Stimulated activated CD8-positive, alpha-beta memory T cell treated with anti-CD3 and anti-CD28 coated beads, Interleukin-4, amount 100 ng/mL, for 1 hour (primary cell): ENCODE data around the gene TAS2R46.
"Not testable (repeated sequence)": the region's sequence is repeated elsewhere in the genome, so short reads cannot be mapped to it uniquely, and the experiment has no call there.

Experiments
- DNase-seq, 2 donors: peaks; one replicate each; pipeline ENCODE4 v3.0.0-alpha.2; 2020; ENCODE audit warnings: low read depth in 2 of 2, low spot score in 1 of 2

TAS2R46 gene

GRCh38 chr12:11062194-11062593, at the start of gene TAS2R46:
TAS2R46 (minus strand) TSS chr12:11062294; CDS start chr12:11062294, 0 bp downstream.
- not testable (repeated sequence) for DNase-seq

GRCh38 chr12:11111213-11111612, 49.1 kb upstream of the TAS2R46 start:
- DNase-seq, result not testable (repeated sequence)

DNA sequence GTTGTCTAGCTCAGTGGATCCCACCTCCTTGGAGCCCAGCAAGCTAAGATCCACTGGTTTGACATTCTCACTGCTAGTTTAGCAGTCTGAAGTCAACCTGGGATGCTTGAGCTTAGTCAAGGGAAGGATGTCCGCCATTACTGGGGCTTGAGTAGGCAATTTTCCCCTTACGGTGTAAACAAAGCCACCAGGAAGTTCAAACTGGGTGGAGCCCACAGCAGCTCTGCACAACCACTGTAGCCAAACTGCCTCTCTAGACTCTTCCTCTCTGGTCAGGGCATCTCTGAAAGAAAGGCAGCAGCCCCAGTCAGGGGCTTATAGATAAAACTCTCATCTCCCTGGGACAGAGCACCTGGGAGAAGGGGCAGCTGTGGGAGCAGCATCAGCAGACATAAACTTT, 46.8 kb upstream of the TAS2R46 start:
- no peak for DNase-seq

- DNase-seq, result no peak
These were observed 45.6 kb upstream of the TAS2R46 start for GRCh38 chr12:11107719-11108118.

DNA sequence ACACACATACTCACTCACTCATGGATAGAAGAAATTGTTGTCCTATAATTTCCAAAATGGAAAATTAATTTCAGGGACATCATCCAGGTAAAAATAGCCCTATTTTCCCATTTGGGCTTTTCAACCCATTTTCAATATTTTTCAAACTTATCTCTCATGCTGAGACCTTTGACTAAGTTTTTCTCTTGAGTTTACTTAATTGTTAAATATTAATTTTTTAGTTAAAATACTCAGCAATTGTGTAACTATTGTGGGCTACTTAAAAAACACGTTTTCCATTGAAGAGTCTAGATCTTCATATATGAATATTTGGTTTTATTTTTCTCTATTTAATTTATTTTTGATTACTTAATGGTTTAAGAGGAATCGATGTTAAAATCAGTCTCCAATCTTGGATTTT, 44.2 kb upstream of the TAS2R46 start:
- DNase-seq, result no peak

- DNase-seq, result no peak
These were observed 43.5 kb upstream of the TAS2R46 start for GRCh38 chr12:11105546-11105945.

DNA sequence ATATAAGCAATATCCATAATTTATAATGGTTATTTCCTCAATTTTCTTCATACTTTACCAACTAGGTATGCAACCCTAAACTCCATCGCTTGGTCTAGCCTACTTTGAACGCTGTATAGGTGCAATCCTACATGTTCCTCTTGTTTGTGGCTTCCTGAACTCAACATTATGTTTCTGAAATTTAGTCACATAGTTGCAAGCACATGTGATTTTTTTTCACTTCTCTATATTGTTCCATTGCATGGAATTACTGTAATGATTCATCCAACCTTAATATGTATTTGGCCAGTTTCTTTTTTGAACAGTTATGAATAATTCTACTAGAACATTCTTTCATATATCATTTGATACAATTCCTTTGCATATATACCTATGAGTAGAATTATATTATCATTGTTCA, 32.8 kb upstream of the TAS2R46 start:
- DNase-seq, result not testable (repeated sequence)

DNA sequence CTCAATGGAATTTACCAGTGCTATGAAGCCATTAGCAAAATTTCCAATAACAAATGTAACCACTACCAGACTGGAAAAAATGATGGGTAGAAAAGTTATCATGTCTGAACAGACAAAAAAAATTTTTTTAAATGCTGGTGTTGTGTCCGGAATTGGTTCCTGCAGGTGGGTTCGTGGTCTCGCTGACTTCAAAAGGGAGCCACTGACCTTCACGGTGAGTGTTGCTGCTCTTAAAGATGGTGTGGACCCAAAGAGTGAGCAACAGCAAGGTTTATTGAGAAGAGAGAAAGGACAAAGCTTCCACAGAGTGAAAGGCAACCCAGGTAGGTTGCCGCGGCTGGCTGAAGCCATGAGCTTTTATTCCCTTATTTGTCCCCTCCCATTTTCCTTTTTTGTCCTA, 30.0 kb upstream of the TAS2R46 start, which contains the start of gene TAS2R43:
Gene TAS2R43, minus strand, starts transcription at position 186 of the 400 bp plus-strand sequence. Its CDS starts 84 bp downstream, at position 102.
- DNase-seq, result no peak

GRCh38 chr12:11089246-11089645, 27.2 kb upstream of the TAS2R46 start:
- DNase-seq, result no peak

- DNase-seq, result no peak
These were observed 23.3 kb upstream of the TAS2R46 start for GRCh38 chr12:11085419-11085818.

DNA sequence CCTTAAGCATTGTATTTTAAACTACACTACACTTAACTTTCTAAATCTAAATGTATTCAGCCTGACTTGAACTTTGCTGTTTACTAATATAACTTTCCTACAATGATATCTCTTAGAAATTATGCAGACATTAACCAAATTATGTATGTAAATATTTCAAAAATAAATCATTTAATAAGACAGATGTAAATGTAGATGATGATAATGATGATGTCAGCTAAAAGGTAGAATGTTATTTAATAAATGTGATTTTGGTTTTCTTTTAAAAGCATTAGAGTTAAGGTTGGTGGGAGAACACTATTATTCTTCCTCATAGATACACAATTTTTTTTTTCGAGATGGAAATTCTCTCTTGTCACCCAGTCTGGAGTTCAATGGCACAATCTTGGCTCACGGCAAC, 19.9 kb upstream of the TAS2R46 start:
- DNase-seq, result no peak

DNA sequence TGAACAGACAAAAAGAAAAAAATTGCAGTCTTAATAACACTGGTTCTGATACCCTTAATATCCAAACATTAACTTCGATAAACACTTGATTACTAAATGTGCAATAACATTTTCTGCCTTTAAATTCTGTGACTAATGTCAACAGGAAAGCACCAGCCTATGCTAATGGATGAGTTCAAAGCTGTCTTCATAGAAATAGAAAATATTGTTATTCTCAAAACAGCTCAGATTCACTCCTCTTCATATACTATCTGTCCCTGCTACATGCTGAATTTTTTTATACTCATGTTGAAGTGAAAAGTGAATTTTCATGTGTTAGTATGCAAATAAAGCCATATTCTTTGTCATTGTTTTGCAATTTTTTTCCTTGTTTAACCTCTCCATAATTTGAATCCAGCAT, 16.2 kb upstream of the TAS2R46 start:
- DNase-seq, result no peak

- DNase-seq, result no peak
These were observed 13.5 kb upstream of the TAS2R46 start for GRCh38 chr12:11075642-11076041.

GRCh38 chr12:11071414-11071813, 9.3 kb upstream of the TAS2R46 start:
- DNase-seq, result no peak

- DNase-seq, result no peak
These were observed 8.9 kb upstream of the TAS2R46 start for GRCh38 chr12:11070999-11071398.

DNA sequence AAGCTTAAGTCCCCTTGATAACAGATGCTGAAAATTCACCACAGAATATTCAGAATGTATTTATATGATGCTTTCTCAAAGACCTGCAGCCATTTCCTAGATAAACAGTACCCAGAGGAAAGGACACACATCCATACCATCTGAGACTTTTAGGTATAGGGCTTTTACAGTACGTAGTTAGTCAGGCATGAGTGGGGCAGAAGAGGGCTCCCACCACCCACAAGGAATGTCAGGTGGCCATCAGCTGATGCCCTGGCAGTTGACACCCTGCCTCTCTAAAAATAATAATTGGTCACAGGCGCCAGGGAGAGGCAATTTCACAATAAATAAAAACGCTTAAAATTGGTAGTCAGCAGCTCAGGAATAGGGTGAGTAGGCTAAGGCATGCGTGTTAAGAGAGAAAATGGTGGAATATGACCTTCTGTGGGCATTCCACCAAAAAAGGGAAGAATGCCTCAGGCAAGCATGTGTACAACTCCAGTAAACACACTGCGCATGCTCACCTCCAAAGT, 7.8 kb upstream of the TAS2R46 start:
- no peak for DNase-seq

- DNase-seq, result no peak
These were observed 5.4 kb upstream of the TAS2R46 start for GRCh38 chr12:11067514-11067913.

DNA sequence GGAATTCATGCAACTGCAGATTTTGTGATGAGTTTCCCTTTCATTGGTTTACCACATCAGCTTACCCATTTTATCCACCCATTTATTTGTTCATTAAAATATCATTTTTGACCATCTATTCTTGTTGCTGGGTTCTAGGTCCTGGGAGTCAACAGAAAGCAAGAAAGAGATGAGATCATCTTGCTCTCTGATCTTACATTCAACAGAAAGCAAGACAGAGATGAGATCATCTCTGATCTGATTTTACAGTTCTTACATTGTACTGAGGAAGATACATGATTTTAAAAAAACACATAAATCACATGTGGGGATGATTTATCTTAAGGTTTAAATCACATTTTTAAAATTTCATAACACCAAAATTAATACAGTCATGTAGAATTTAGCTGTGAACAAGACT, 2.3 kb downstream of the TAS2R46 start:
- DNase-seq, result no peak

DNA sequence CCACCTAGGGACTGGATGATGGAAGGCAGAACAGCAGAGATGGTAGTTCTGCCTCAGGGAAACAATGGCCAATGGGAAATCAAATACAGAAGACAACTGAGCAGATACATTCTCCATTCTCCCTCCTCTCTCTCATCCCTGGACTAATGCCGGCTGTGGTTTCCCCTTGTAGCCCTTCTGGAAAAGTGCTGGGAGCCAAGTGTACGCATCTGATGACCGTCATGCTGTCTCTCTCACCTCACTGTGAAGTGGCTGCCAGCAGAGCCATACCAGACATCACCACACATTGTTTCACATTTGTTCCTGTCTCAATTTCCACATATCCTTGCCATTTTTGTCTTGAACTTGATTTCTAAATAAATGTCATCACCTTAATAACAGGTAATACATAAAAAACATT, 3.1 kb downstream of the TAS2R46 start:
- DNase-seq, result no peak

DNA sequence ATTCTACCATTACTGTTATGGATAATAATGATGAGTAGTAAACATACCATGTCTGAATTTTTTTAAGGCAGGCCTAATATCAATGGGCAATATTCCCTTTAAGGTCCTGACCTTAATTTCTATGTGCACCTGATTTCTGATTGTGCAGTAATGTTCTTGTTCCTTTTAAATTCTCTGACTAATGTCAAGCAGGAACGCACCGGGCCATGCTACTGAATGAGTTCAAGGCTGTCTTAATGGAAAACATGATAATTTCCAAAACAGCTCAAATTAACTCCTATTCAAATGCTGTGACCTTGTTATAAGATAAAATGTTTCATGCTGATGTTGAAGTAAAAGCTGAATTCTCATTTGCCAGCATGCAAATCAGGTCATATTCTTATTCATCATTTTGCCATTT, 6.8 kb downstream of the TAS2R46 start:
- DNase-seq, result no peak

GRCh38 chr12:11049806-11050531, 12.1 kb downstream of the TAS2R46 start:
- DNase-seq, result not testable (repeated sequence)

- DNase-seq, result not testable (repeated sequence)
These were observed 20.7 kb downstream of the TAS2R46 start for GRCh38 chr12:11041366-11041765.

DNA sequence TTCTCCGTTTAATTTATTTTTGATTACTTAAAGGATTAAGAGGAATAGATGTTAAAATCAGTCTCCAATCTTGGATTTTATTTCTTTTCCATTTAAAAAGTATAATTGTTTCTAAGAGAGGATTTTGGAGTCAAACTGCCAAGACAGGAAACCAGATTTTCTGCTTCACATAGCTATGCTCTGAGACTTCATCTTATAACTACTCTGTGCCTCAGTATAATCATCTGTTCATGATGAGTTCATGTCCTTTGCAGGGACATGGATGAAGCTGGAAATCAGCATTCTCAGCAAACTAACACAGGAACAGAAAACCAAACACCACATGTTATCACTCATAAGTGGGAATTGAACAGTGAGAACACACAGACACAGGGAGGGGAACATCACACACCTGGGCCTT, 21.9 kb downstream of the TAS2R46 start:
- no peak for DNase-seq
